Fibroblast of the aortic adventitia (primary cell): Measurements from ENCODE around the gene PDZRN4. TPM values are rescaled to one million over a fixed set of nuclear protein-coding genes. Genes with fewer than 3 reads are reported as not detected.

Source experiments
- DNase-seq: peaks from one replicate; pipeline ENCODE4 v3.0.0-alpha.2; 2010; ENCODE audit warnings: low read depth
- H3K4me3 ChIP-seq: 2 replicates; pipeline ENCODE4 v1.5.1; 2011; ENCODE audit warnings: low read depth, mild to moderate bottlenecking, control low read depth, low read length, moderate library complexity
- CTCF ChIP-seq: IDR thresholded peaks from 2 replicates; pipeline ENCODE4 v1.5.1; 2011; ENCODE audit warnings: mild to moderate bottlenecking, low read length, control low read depth, inconsistent platforms; ENCODE audit not compliant: insufficient read depth
- total RNA-seq: library from RNA; depleted of rRNA; stranded (reverse); fragments of >200 nt; gene quantifications from 2 replicates; pipeline ENCODE4 v1.2.3, GENCODE V29; 2012; ENCODE audit warnings: low replicate concordance

Gene PDZRN4
- total RNA-seq, 1 donor, result not detected

DNA sequence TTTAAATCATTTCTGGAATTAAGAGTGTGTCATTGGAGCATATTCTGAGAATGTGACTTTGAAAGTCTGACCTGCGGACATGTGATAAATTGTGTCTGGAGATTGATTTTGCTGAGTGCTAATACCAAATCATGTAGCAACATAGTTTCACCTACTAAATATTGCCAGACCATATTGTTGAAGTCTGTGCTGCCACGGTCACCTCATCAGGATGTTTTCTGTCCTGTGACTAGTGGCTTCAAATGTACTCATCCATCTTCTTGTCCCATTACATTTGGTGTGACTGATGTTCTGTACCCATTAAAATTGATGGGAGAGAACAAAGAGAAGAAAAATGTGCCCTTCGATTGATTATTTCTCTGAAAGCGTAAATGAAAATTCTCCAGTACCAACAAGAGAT is 265.3 kb downstream of the PDZRN4 start:
- no peak for TF ChIP-seq CTCF
- no peak for DNase-seq
- no peak overlapping the region for H3K4me3 ChIP-seq

DNA sequence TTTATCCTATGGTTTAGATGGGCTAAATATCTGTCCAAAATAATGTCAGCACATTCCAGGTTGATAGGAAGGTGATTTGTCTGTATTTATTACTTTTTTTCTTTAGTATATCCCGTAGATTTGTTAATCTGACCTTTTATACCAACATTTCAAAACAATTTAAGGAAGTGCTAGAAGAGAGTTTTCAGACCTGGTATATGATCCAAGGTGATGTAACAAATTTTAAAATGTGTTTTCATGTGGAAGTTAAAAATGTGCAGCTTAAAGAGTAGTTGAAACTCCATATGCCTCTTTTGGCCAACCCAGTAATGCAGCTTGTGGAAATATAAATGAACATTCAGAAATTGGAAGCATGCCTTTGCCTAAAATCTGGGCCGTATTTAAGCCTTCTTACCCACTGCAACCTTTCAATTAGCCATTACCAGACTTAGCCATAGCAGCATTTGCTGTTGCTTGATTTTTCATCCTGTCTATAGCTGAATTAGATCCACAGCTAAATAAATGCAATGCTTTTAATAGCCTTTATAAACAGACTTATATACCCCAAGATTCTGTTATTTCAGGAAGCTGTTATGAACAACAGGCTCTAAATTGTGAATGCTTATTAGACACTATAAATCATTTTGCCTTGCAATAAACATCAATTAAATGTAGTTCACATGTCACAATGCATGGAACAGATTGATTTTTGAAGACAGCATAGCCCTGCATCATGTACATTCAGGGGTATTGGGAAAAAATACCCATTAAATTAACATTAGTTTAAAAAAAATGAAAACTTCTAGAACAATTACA is 271.2 kb downstream of the PDZRN4 start:
- DNase-seq, result no peak
- TF ChIP-seq CTCF, result no peak
- H3K4me3 ChIP-seq, result no peak overlapping the region

DNA sequence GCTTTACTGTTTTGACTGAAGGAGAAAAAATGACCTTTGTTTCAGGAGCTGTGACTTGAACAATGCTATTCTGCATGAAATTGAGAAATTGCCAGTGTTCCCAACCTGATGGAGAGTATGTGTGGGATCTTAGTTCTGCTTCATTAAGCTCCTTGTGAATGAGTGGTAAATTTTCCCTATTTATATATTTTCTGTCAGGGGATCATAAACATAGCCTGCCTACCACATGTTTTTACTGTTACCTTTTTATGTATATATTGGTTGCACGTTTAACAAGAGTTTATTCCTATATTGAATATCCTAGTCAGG is 271.7 kb downstream of the PDZRN4 start:
- TF ChIP-seq CTCF, result no peak
- no peak for DNase-seq
- no peak overlapping the region for H3K4me3 ChIP-seq

GRCh38 chr12:41460906-41461305 is 272.8 kb downstream of the PDZRN4 start:
- no peak for DNase-seq
- TF ChIP-seq CTCF, result no peak
- H3K4me3 ChIP-seq, result no peak overlapping the region

DNA sequence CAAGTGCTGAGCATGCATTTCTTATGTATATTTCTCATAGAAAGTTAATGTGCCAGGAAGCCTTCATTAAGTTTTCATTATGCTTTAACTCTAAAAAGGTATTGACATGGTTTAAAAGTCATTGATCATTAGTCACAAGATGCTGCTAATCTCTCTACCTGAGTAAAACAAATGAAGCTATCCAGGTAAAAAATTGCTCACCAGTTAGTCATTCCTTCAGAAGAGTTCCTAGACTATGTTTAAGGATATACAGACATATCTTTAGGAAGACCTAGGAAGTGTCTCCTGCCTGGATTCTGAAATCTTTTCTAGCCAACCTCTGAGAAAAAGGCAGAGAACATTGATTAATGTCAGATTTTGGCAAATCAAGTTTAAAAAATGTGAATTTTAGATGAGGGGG is 274.2 kb downstream of the PDZRN4 start:
- no peak for DNase-seq
- no peak overlapping the region for H3K4me3 ChIP-seq
- TF ChIP-seq CTCF, result no peak

DNA sequence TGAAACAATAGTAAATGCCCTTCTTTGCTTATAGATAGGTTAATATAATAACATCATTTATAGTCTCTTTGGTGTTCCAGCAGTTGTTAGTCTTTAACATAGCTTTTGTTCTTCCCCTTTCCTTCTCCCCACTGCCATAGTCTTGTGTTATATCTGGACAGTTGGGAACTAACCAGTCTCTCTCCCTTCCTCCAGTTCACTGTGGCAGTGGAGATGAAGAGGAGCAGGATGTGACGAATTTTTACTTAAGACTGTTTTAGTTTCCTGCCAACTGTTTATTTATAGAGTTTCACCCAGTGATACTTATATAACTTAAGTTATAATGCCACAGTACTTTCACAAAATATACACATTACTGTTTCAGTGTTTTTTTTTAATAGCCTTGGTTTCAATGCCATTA is 277.4 kb downstream of the PDZRN4 start:
- no peak for TF ChIP-seq CTCF
- no peak overlapping the region for H3K4me3 ChIP-seq
- no peak for DNase-seq

DNA sequence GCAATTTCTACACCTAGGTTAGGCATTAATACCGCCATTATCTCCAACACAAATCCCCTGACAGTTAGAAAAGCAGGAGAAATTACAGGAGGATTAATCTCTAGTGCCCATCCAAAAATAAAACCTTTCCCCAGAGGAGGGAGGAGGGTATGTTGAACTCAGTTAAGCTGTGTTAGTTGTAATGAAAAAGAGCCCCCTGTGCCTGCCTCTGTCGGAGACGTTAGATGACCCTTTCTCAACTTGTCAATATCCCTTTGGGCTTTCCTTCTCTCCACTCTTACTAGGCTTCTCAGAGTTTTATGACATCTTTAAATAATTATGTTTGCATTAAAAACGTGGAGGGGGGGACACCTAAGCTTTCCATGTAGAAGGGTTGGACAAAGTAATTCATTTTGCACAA is 278.2 kb downstream of the PDZRN4 start:
- DNase-seq, result no peak
- no peak overlapping the region for H3K4me3 ChIP-seq
- no peak for TF ChIP-seq CTCF
